SU-DHL-6 (cell line): ENCODE results near the gene ARTN.

Experiments used
- H2AFZ ChIP-seq: fragments of 200-600 bp; sonication (generic); 2 replicates; pipeline ENCODE4 v1.6.1; 2014; ENCODE audit warnings: low read depth, mild to moderate bottlenecking, moderate library complexity, mixed read lengths, antibody characterized with exemption, low read length; ENCODE audit not compliant: severe bottlenecking
- H3F3A ChIP-seq: fragments of 200-600 bp; shearing (Covaris generic); 2 replicates; pipeline ENCODE4 v1.6.0; 2016; ENCODE audit warnings: antibody characterized with exemption, mild to moderate bottlenecking; ENCODE audit not compliant: insufficient read depth
- H3K27ac ChIP-seq: fragments of 200-600 bp; sonication (generic); 2 replicates; pipeline ENCODE4 v1.5.1; 2016; ENCODE audit warnings: low read depth, mild to moderate bottlenecking, low read length, moderate library complexity, mixed read lengths
- H3K27me3 ChIP-seq: fragments of 200-600 bp; sonication (generic), shearing (Covaris generic); 2 replicates; pipeline ENCODE4 v1.6.0; 2014; ENCODE audit warnings: mild to moderate bottlenecking, low read length
- H3K36me3 ChIP-seq: fragments of 200-600 bp; sonication (generic); 2 replicates; pipeline ENCODE4 v1.6.1; 2014; ENCODE audit warnings: mild to moderate bottlenecking, low read length, mixed read lengths
- H3K4me2 ChIP-seq: fragments of 300-600, 200-600 bp; shearing (Covaris generic), sonication (generic); 2 replicates; pipeline ENCODE4 v1.6.0; 2014; ENCODE audit warnings: low read length, low read depth, mild to moderate bottlenecking; ENCODE audit not compliant: poor library complexity, severe bottlenecking
- H3K4me3 ChIP-seq: fragments of 200-600 bp; sonication (generic); 2 replicates; pipeline ENCODE4 v1.5.1; 2014; ENCODE audit warnings: antibody characterized with exemption, low read length, mild to moderate bottlenecking, mixed read lengths; ENCODE audit not compliant: insufficient read depth, poor library complexity, severe bottlenecking
- H3K79me2 ChIP-seq: fragments of 200-600 bp; sonication (generic); 2 replicates; pipeline ENCODE4 v1.6.1; 2014; ENCODE audit warnings: mild to moderate bottlenecking, low read length, moderate library complexity; ENCODE audit not compliant: insufficient read depth
- H3K9ac ChIP-seq: fragments of 200-600 bp; sonication (generic); 2 replicates; pipeline ENCODE4 v1.7.0; 2014; ENCODE audit warnings: mild to moderate bottlenecking, low read length
- H3K9me2 ChIP-seq: fragments of 200-600 bp; sonication (generic); replicated peaks from 2 replicates; pipeline ENCODE4 v1.6.1; 2014; ENCODE audit warnings: low read length; ENCODE audit not compliant: insufficient read depth
- H3K9me3 ChIP-seq: fragments of 200-600 bp; sonication (generic); 2 replicates; pipeline ENCODE4 v1.6.1; 2014; ENCODE audit warnings: low read length, mixed read lengths; ENCODE audit not compliant: insufficient read depth
- H4K20me1 ChIP-seq: fragments of 200-600 bp; sonication (generic); 2 replicates; pipeline ENCODE4 v1.6.1; 2014; ENCODE audit warnings: low read depth, mild to moderate bottlenecking, antibody characterized with exemption, low read length, moderate library complexity, mixed read lengths
- EZH2phosphoT487 ChIP-seq: fragments of 200-600 bp; sonication (generic), shearing (Covaris generic); conservative IDR thresholded peaks from 2 replicates; pipeline ENCODE4 v1.6.1; 2018; ENCODE audit warnings: mild to moderate bottlenecking, antibody characterized with exemption, low read length, moderate library complexity, mixed read lengths
- TF ChIP-seq, protein P1 (sequence below): fragments of 200-600 bp; sonication (generic); IDR thresholded peaks from one replicate; pipeline ENCODE4 v1.5.1; 2017; ENCODE audit warnings: antibody characterized with exemption, mild to moderate bottlenecking, low read length, moderate library complexity; ENCODE audit not compliant: insufficient read depth, poor library complexity, severe bottlenecking

Gene ARTN

DNA sequence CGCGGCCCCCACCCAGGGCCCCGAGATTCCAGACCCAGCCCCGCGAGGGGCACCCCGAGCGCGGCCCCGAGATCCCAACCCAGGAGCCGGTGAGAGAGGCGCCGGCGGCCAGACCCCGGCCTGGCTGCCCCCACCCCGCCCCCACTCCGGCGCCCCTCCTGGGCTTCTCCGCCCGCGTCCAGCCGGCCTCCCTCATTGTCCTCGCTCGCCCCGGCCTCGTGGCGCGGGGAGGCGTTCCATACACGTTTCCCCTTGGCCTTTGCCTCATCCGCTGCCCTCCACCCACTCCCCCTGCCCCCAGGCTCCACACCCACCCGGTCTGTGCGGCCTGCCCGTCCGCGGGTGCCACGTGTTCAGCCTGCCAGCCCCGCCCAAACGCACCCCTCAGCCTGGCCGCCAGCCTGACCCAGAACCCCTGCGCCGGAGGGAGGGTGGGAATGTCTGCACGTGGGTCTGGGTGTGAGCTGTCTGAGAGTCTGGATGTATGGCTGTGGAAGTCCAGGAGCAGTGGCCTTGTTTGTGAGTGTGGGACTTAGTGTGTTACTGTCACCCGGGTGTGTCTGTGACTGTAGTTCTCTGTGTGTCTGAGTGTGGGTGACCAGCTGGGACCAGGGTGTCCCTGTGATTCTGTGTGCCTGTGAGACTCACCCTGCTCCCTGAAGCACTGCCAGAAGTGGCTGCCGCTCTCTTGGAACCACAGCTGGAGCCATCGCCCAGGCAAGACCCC is 46.1 kb downstream of the ARTN start:
- H3K9me3 ChIP-seq = no peaks in the 10 kb centered on the region
- H3K27ac ChIP-seq = peak overlapping the region; percentile 39
- peak overlapping the region; percentile 72 for H3K9ac ChIP-seq
- H3K27me3 ChIP-seq = no peaks in the 10 kb centered on the region
- no peaks in the 10 kb centered on the region for H3K9me2 ChIP-seq
- TF ChIP-seq EZH2phosphoT487 = no peak
- TF ChIP-seq, protein P1, sequence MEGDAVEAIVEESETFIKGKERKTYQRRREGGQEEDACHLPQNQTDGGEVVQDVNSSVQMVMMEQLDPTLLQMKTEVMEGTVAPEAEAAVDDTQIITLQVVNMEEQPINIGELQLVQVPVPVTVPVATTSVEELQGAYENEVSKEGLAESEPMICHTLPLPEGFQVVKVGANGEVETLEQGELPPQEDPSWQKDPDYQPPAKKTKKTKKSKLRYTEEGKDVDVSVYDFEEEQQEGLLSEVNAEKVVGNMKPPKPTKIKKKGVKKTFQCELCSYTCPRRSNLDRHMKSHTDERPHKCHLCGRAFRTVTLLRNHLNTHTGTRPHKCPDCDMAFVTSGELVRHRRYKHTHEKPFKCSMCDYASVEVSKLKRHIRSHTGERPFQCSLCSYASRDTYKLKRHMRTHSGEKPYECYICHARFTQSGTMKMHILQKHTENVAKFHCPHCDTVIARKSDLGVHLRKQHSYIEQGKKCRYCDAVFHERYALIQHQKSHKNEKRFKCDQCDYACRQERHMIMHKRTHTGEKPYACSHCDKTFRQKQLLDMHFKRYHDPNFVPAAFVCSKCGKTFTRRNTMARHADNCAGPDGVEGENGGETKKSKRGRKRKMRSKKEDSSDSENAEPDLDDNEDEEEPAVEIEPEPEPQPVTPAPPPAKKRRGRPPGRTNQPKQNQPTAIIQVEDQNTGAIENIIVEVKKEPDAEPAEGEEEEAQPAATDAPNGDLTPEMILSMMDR = no peak
- H3F3A ChIP-seq = peaks cover 28% of the 10 kb centered on the region
- H4K20me1 ChIP-seq = no peaks in the 10 kb centered on the region
- H2AFZ ChIP-seq = no peak overlapping the region
- peaks cover 35% of the 10 kb centered on the region for H3K79me2 ChIP-seq
- H3K36me3 ChIP-seq = no peaks in the 10 kb centered on the region
- peak overlapping the region; percentile 53 for H3K4me3 ChIP-seq
- peak overlapping the region; percentile 66 for H3K4me2 ChIP-seq

DNA sequence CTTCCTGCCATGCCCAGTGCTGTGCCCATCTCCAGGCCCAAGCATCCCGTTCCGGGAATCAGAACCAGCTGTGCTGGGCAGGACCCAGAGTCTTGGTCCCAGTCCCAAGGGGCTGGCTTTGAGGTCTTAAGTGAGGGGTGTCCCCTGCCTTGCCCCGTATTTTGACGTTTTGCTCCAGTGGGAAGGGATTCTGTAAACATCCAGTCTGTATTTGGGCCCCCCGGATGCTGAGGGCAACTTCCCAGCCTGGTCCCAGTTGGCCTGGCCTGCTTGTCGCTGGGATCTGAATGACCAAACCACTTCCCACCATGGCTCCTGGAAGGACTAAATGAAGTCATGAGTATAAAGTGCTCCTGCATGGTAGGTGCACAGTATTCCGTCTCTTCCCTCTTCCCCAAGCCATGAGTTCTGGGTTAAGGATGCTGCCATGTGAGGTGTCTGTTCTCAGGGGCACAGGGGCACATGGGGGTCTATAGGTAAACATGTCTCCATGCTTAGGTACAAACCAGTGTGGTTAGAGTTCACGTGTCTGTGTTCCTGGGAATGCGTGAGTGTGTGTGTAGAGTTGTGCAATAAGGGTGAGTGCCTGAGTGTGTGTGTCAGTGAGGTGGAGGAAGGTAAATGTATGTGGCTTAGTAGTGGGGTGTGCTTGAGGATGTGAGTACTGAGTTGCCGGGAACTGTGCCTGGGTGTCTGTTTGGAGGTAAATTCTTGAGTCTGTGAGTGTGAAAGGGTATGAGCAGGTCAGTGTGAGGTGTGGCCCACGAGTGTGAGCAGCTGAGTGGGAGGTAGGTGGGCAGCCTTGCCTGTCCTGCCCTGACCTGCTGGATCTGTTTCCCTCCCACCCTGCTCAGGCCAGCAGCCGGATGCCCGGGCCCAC is 46.9 kb downstream of the ARTN start:
- Histone ChIP-seq H3K4me2 (peak overlapping the region; percentile 66), H3K27ac (peak overlapping the region; percentile 39), H3K9me3 (no peaks in the 10 kb centered on the region), H3F3A (peaks cover 26% of the 10 kb centered on the region), H3K79me2 (peaks cover 28% of the 10 kb centered on the region), H3K9ac (peak overlapping the region; percentile 72), H3K27me3 (no peaks in the 10 kb centered on the region), H3K4me3 (peak overlapping the region; percentile 53), H3K36me3 (no peaks in the 10 kb centered on the region), H3K9me2 (no peaks in the 10 kb centered on the region), H4K20me1 (no peaks in the 10 kb centered on the region), H2AFZ (no peak overlapping the region)
- no peak for TF ChIP-seq EZH2phosphoT487
- TF ChIP-seq, protein P1 = no peak

DNA sequence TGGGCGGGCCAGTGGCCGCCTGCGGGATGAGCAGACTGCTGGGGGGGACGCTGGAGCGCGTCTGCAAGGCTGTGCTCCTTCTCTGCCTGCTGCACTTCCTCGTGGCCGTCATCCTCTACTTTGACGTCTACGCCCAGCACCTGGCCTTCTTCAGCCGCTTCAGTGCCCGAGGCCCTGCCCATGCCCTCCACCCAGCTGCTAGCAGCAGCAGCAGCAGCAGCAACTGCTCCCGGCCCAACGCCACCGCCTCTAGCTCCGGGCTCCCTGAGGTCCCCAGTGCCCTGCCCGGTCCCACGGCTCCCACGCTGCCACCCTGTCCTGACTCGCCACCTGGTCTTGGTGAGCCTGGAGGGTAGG is 47.5 kb downstream of the ARTN start:
- Histone ChIP-seq H2AFZ (no peak overlapping the region), H3K9ac (no peak overlapping the region), H4K20me1 (no peaks in the 10 kb centered on the region), H3F3A (peaks cover 21% of the 10 kb centered on the region), H3K9me2 (no peaks in the 10 kb centered on the region), H3K27me3 (no peaks in the 10 kb centered on the region), H3K27ac (no peak overlapping the region), H3K4me3 (no peak overlapping the region), H3K79me2 (peaks cover 22% of the 10 kb centered on the region), H3K36me3 (no peaks in the 10 kb centered on the region), H3K9me3 (no peaks in the 10 kb centered on the region), H3K4me2 (no peak overlapping the region)
- TF ChIP-seq, protein P1 = no peak
- TF ChIP-seq EZH2phosphoT487 = no peak
